Endothelial cell of umbilical vein (primary cell): ENCODE results near the gene ATG14. TPM values are rescaled to one million over a fixed set of nuclear protein-coding genes. Genes with fewer than 3 reads are reported as not detected.
"Not testable (repeated sequence)": the region's sequence is repeated elsewhere in the genome, so short reads cannot be mapped to it uniquely, and the experiment has no call there.

ENCODE experiments used
- BruUV-seq: library from RNA; stranded (reverse); fragments of 400-500 nt; replicated peaks from 2 replicates; lab custom pipeline; 2021; lab: Mats Ljungman, UMichigan
- CTCF ChIA-PET: fragments of 300-600, 350-600 bp; sonication (Branson Sonifier 250); formaldehyde crosslinking; loops from one replicate; lab custom pipeline; 2021; ENCODE audit warnings: antibody characterized with exemption, inconsistent platforms; lab: Charles Lee
- POLR2A ChIA-PET: fragments of 300-600, 350-600 bp; sonication (Branson Sonifier 250); formaldehyde crosslinking; loops from one replicate; lab custom pipeline; 2021; ENCODE audit warnings: antibody characterized with exemption, inconsistent platforms; lab: Charles Lee
- DNase-seq: peaks from one replicate; pipeline ENCODE4 v3.0.0-alpha.2; 2011; ENCODE audit warnings: low read depth, low spot score
- FAIRE-seq: peaks from 2 replicates; lab custom pipeline; 2011; peaks lifted over from hg19 to GRCh38; lab: Jason Lieb, UNC
- H2AFZ ChIP-seq: 2 replicates; pipeline ENCODE4 v1.6.0; 2012; ENCODE audit warnings: low read depth, low read length, control low read depth, inconsistent platforms
- H3K27ac ChIP-seq: 2 replicates; pipeline ENCODE4 v1.5.1; 2011; ENCODE audit warnings: low read depth, mild to moderate bottlenecking, control low read depth, low read length, moderate library complexity; ENCODE audit not compliant: insufficient read depth
- H3K27me3 ChIP-seq, 2 experiments: 2 replicates each; pipeline versions ENCODE4 v1.6.0 to v1.6.1; 2011; ENCODE audit warnings: low read length in 2 of 2, mixed read lengths in 1 of 2; ENCODE audit not compliant: control insufficient read depth in 2 of 2, insufficient read depth in 2 of 2
- H3K36me3 ChIP-seq, 2 experiments: 2 replicates in 1 of 2; 3 replicates in 1 of 2; pipeline ENCODE4 v1.5.1; 2011; ENCODE audit warnings: low read length in 2 of 2, mild to moderate bottlenecking in 1 of 2, moderate library complexity in 1 of 2; ENCODE audit not compliant: control insufficient read depth in 2 of 2, insufficient read depth in 2 of 2; ENCODE audit errors: extremely low read depth in 1 of 2
- H3K4me1 ChIP-seq: 3 replicates; pipeline ENCODE4 v1.5.1; 2011; ENCODE audit warnings: mild to moderate bottlenecking, low read length; ENCODE audit not compliant: control insufficient read depth, insufficient read depth; ENCODE audit errors: extremely low read depth
- H3K4me2 ChIP-seq: 2 replicates; pipeline ENCODE4 v1.6.1; 2011; ENCODE audit warnings: low read length, control low read depth, mixed read lengths; ENCODE audit not compliant: insufficient read depth
- H3K4me3 ChIP-seq, 3 experiments: fragments of 200-600 bp in 1 of 3; sonication (generic), shearing (Covaris generic) in 1 of 3; replicated peaks in 1 of 3; 2 replicates each; pipeline ENCODE4 v1.5.1; 2011 to 2016; ENCODE audit warnings: control low read depth in 3 of 3, low read length in 3 of 3, mild to moderate bottlenecking in 2 of 3, inconsistent platforms in 1 of 3, low read depth in 1 of 3, moderate library complexity in 1 of 3; ENCODE audit not compliant: insufficient read depth in 1 of 3
- H3K79me2 ChIP-seq: 2 replicates; pipeline ENCODE4 v1.6.0; 2012; ENCODE audit warnings: low read length, inconsistent platforms; ENCODE audit not compliant: control insufficient read depth, insufficient read depth
- H3K9ac ChIP-seq: replicated peaks from 2 replicates; pipeline ENCODE3; 2011; ENCODE audit warnings: low read length, control low read depth; ENCODE audit not compliant: insufficient read depth; ENCODE audit errors: extremely low read depth
- H3K9me1 ChIP-seq: replicated peaks from 3 replicates; pipeline ENCODE4 v1.6.0; 2011; ENCODE audit warnings: mild to moderate bottlenecking, low read length; ENCODE audit not compliant: control insufficient read depth, insufficient read depth; ENCODE audit errors: extremely low read depth
- H3K9me3 ChIP-seq: replicated peaks from 2 replicates; pipeline ENCODE4 v1.5.1; 2012; ENCODE audit warnings: low read length, inconsistent platforms; ENCODE audit not compliant: control insufficient read depth, insufficient read depth
- H4K20me1 ChIP-seq: replicated peaks from 2 replicates; pipeline ENCODE3; 2011; ENCODE audit warnings: mild to moderate bottlenecking, low read length; ENCODE audit not compliant: control insufficient read depth, insufficient read depth; ENCODE audit errors: extremely low read depth
- EZH2 ChIP-seq: IDR thresholded peaks from 2 replicates; pipeline ENCODE4 v1.6.1; 2012; ENCODE audit warnings: borderline replicate concordance, low read depth, mild to moderate bottlenecking, moderate library complexity, low read length, inconsistent platforms; ENCODE audit not compliant: severe bottlenecking
- POLR2AphosphoS5 ChIP-seq: IDR thresholded peaks from 2 replicates; pipeline ENCODE4 v1.6.1; 2012; ENCODE audit warnings: low read depth, mild to moderate bottlenecking, control low read depth, low read length, moderate library complexity; ENCODE audit not compliant: insufficient read depth
- dilution Hi-C: fragments of 300-500 bp; cut with MboI; formaldehyde crosslinking; loops from one replicate; pipeline ENCODE4 v1.15.0; 2019; ENCODE audit warnings: low sequenced_read_pairs; ENCODE audit not compliant: extremely low pct_ligation_motif_present
- intact Hi-C: fragments of 100-400 bp; cut with micrococcal nuclease; formaldehyde crosslinking; loops from one replicate; pipeline ENCODE4 v1.10.0; 2022
- polyA plus RNA-seq, 4 experiments: library from polyadenylated mRNA; depleted of rRNA in 3 of 4; stranded (reverse) in 3 of 4; unstranded in 1 of 4; fragments of >200 nt; gene quantifications; 2 replicates each; pipeline versions ENCODE4 v1.2.1 to v1.2.3, GENCODE V29; 2011 to 2012; ENCODE audit warnings: missing spikeins in 1 of 4
- total RNA-seq: library from RNA; stranded (reverse); gene quantifications from 2 replicates; pipeline ENCODE4 v1.2.3, GENCODE V29; 2021

Gene ATG14
- total and polyA plus RNA-seq, 2 donors (not counting 3 experiments of a cell fraction or from before 2014, with no cell fraction given), result 5.9 to 10.0 TPM

DNA sequence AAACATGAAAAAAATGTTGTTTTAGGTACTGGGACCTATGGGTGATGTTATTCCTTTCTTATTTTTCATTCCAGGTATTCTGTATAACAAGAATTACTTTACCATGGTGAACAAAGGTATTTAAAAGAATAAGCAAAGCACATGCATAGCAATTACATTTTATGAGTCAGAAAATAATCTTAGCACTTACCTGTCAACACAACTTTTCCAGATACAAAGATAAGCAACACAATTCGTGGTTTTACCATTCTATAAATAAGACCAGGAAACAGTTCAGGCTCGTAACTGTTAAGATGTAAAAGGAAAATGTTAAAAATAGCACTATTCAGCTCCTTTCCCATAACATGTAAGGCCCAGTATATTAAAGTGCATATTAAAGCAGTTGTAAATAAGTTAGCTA is 12.3 kb upstream of the ATG14 start:
- Histone ChIP-seq H4K20me1 (no peaks in the 10 kb centered on the region), H3K36me3 (no peaks in the 10 kb centered on the region), H3K4me2 (no peak overlapping the region), H3K79me2 (no peaks in the 10 kb centered on the region), H3K9me3 (no peaks in the 10 kb centered on the region), H3K9ac (no peak overlapping the region), H3K27ac (no peak overlapping the region), H3K27me3 (peaks cover 0 to 4% of the 10 kb centered on the region in 2 experiments), H3K9me1 (no peaks in the 10 kb centered on the region), H3K4me1 (peaks cover 2% of the 10 kb centered on the region), H2AFZ (no peak overlapping the region), H3K4me3 (no peak overlapping the region)
- dilution Hi-C loops, result no loop called here
- no TSS peak for BruUV-seq
- no peak for DNase-seq
- intact Hi-C loops, result no loop called here
- TF ChIP-seq EZH2 (no peak), POLR2AphosphoS5 (no peak)
- CTCF ChIA-PET, result interaction anchor here (1.1 to 3.0 kb wide), 9 partner anchors 9 to 1050 kb away, joined by 3 to 16 read pairs (median 3); no protein-coding TSS in a partner anchor
- POLR2A ChIA-PET, result no interaction called here
- no peak for FAIRE-seq

DNA sequence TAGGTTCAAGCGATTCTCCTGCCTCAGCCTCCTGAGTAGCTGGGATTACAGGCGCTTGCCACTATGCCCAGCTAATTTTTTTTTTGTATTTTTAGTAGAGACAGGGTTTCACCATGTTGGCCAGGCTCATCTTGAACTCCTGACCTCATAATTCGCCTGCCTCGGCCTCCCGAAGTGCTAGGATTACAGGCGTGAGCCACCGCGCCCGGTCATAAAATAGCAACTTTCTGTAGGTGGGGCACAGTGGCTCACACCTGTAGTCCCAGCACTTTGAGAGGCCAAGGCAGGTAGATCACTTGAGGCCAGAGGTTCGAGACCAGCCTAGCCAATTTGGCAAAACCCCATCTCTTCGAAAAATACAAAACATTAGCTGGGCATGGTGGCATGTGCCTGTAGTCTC is 10.7 kb upstream of the ATG14 start:
- H3K27ac ChIP-seq, FAIRE-seq, H3K9ac ChIP-seq, DNase-seq, BruUV-seq, H3K4me2 ChIP-seq, H3K27me3 ChIP-seq, dilution Hi-C loops, H3K36me3 ChIP-seq, H3K79me2 ChIP-seq, H3K4me3 ChIP-seq, POLR2A ChIA-PET, H3K9me3 ChIP-seq, H3K9me1 ChIP-seq, intact Hi-C loops, H4K20me1 ChIP-seq, H2AFZ ChIP-seq: not testable (repeated sequence)
- CTCF ChIA-PET, result interaction anchor here (1.1 to 2.0 kb wide), 2 partner anchors 11 to 16 kb away, joined by 3 to 4 read pairs; no protein-coding TSS in a partner anchor
- peaks cover 18% of the 10 kb centered on the region for H3K4me1 ChIP-seq
